ENCODE measurements around the gene EHD1.

EHD1 gene

GRCh38 chr11:64909653-64910343, 31.4 kb upstream of the EHD1 start:
- no peak for DNase-seq (ENCODE audit: low spot score)

- no peak for DNase-seq (ENCODE audit: low spot score)
Observed at GRCh38 chr11:64908766-64909165, 30.3 kb upstream of the EHD1 start.

GRCh38 chr11:64906314-64906635, 27.9 kb upstream of the EHD1 start:
- no peak for DNase-seq (ENCODE audit: low spot score)

- DNase-seq (ENCODE audit: low spot score) = no peak
Observed at GRCh38 chr11:64905516-64906313, 27.3 kb upstream of the EHD1 start.

GRCh38 chr11:64903291-64903833, 24.9 kb upstream of the EHD1 start:
- no peak for DNase-seq (ENCODE audit: low spot score)

GRCh38 chr11:64902102-64902900, 23.9 kb upstream of the EHD1 start:
- DNase-seq (ENCODE audit: low spot score) = no peak

GRCh38 chr11:64900774-64901173, 22.4 kb upstream of the EHD1 start:
- no peak for DNase-seq (ENCODE audit: low spot score)

- no peak for DNase-seq (ENCODE audit: low spot score)
Observed at GRCh38 chr11:64900263-64900678, 21.9 kb upstream of the EHD1 start.

- DNase-seq (ENCODE audit: low spot score) = no peak
Observed at GRCh38 chr11:64898541-64898940, 20.1 kb upstream of the EHD1 start.

- no peak for DNase-seq (ENCODE audit: low spot score)
Observed at GRCh38 chr11:64898076-64898445, 19.6 kb upstream of the EHD1 start.

GRCh38 chr11:64897381-64898075, 19.1 kb upstream of the EHD1 start:
- DNase-seq (ENCODE audit: low spot score) = no peak

- DNase-seq (ENCODE audit: low spot score) = no peak
Observed at GRCh38 chr11:64896448-64897022, 18.1 kb upstream of the EHD1 start.

- DNase-seq (ENCODE audit: low spot score) = no peak
Observed at GRCh38 chr11:64894812-64895452, 16.5 kb upstream of the EHD1 start.

- DNase-seq (ENCODE audit: low spot score) = peak; percentile 82
Observed at GRCh38 chr11:64894070-64894811, 15.8 kb upstream of the EHD1 start.

- DNase-seq (ENCODE audit: low spot score) = no peak
Observed at GRCh38 chr11:64893194-64894069, 15.0 kb upstream of the EHD1 start.

GRCh38 chr11:64892838-64893193, 14.4 kb upstream of the EHD1 start:
- no peak for DNase-seq (ENCODE audit: low spot score)

- DNase-seq (ENCODE audit: low spot score) = no peak
Observed at GRCh38 chr11:64892411-64892831, 14.0 kb upstream of the EHD1 start.

GRCh38 chr11:64891880-64892279, 13.5 kb upstream of the EHD1 start:
- no peak for DNase-seq (ENCODE audit: low spot score)

GRCh38 chr11:64891215-64891848, 12.9 kb upstream of the EHD1 start:
- DNase-seq (ENCODE audit: low spot score) = no peak
